Measurements from ENCODE around the gene NUDC. TPM values are rescaled to one million over a fixed set of nuclear protein-coding genes. Genes with fewer than 3 reads are reported as not detected.

Gene NUDC
- total and polyA plus RNA-seq, 2 of the 13 experiments (the other 11 are each of a cell fraction or from before 2014, with no cell fraction given), result 34.7 to 104 TPM

DNA sequence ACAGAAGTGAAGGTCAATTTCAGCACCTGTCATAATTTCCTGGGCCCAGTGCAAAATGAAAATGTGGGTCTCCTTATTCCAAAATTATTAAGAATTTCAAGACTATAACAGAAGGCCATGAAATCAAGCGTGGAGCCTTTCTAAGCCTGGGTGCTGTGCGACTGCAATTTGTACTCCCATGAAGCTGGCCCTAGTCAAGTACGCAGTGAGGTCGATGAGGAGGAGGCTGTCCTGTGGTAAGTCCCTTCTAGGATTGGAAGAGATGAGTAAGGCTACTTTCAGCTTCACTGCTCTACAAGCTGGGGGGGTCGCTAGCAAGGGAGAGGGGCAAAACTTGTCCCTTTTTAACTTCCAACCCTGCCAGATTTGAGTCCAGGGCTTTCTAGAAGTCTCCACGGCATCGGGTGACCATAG, 410 bp upstream of the NUDC start:
- no TSS peak for BruUV-seq (replicated peaks)
- Histone ChIP-seq H3K9me3 (ENCODE audit: low read length) (no peaks in the 10 kb centered on the region), H3K4me3 (replicated peaks in 1 of 3; ENCODE audit: insufficient read depth in 1 of 3, low read depth in 2 of 3, low read length in 3 of 3) (peak overlapping the region; percentile 8 to 82 (median 59); a peak in 5 of 6 replicates), H3K27me3 (ENCODE audit: control insufficient read depth in 1 of 2, insufficient read depth in 2 of 2, low read length in 2 of 2) (no peaks in the 10 kb centered on the region; a peak in 1 of 5 replicates), H3K9ac (ENCODE audit: insufficient read depth, low read depth, low read length) (peak overlapping the region; percentile 94), H3K79me2 (ENCODE audit: insufficient read depth, low read length) (peaks cover 33% of the 10 kb centered on the region), H4K20me1 (ENCODE audit: insufficient read depth, low read length) (peaks cover 4% of the 10 kb centered on the region; the same call in 1 of the 2 replicates), H2AFZ (ENCODE audit: low read length) (no peak overlapping the region), H3K36me3 (replicated peaks in 1 of 2; ENCODE audit: control insufficient read depth in 1 of 2, insufficient read depth in 2 of 2, low read length in 2 of 2) (peaks cover 7 to 12% of the 10 kb centered on the region in 2 experiments), H3K27ac (ENCODE audit: extremely low read length, insufficient read depth, low read length) (peak overlapping the region; percentile 77), H3K4me1 (ENCODE audit: insufficient read depth, low read length) (peaks cover 53% of the 10 kb centered on the region), H3K4me2 (ENCODE audit: low read depth, low read length) (peak overlapping the region; percentile 83)
- CTCF ChIA-PET (ENCODE audit: low intra/inter-chr PET ratio, low total read pairs), result no interaction called here
- DNase-seq (ENCODE audit: low spot score) (no peak), ATAC-seq (peak; percentile 59), FAIRE-seq (peak; percentile 4)
- in situ Hi-C loops (cut with HindIII; ENCODE audit: extremely low pct_ligation_motif_present, low pct_unique_long_range_greater_than_20kb), result no loop called here
- POLR2A ChIA-PET, result interaction anchor here (0.9 to 2.4 kb wide), 7 partner anchors 8 to 72 kb away, joined by 3 to 24 read pairs (median 6); partner anchors contain the start of genes GPATCH3, GPN2, NR0B2 and TRNP1
- intact Hi-C loops (cut with micrococcal nuclease; ENCODE audit: unreplicated experiment), result no loop called here
- 17% methylated on average over 7 of the region's 7 CpGs for WGBS (ENCODE audit: low lambda C conversion rate)
- TF ChIP-seq ZBTB8A (CRISPR knock-in tag; IDR thresholded peaks at IDR 0.05; ENCODE audit: borderline replicate concordance, low read depth), result no peak
- 0 out of 2 replicates have a peak, but pooled peaks have one; percentile 13 for TF ChIP-seq EEA1 (CRISPR knock-in tag; IDR thresholded peaks at IDR 0.05; ENCODE audit: borderline replicate concordance)
- TF ChIP-seq, protein P1, sequence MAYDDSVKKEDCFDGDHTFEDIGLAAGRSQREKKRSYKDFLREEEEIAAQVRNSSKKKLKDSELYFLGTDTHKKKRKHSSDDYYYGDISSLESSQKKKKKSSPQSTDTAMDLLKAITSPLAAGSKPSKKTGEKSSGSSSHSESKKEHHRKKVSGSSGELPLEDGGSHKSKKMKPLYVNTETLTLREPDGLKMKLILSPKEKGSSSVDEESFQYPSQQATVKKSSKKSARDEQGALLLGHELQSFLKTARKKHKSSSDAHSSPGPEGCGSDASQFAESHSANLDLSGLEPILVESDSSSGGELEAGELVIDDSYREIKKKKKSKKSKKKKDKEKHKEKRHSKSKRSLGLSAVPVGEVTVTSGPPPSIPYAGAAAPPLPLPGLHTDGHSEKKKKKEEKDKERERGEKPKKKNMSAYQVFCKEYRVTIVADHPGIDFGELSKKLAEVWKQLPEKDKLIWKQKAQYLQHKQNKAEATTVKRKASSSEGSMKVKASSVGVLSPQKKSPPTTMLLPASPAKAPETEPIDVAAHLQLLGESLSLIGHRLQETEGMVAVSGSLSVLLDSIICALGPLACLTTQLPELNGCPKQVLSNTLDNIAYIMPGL (CRISPR knock-in tag; IDR thresholded peaks at IDR 0.05; ENCODE audit: borderline replicate concordance in 1 of 2, low read depth in 1 of 2), result no peak
- no peak for TF ChIP-seq GLI4 (CRISPR knock-in tag; IDR thresholded peaks at IDR 0.05; ENCODE audit: borderline replicate concordance)
- TF ChIP-seq MEIS1 (CRISPR knock-in tag; IDR thresholded peaks at IDR 0.05; ENCODE audit: borderline replicate concordance), result peak; percentile 19; the same call in 1 of the 2 replicates
- peak; percentile 76; the same call in 1 of the 2 replicates for TF ChIP-seq CCDC6 (CRISPR knock-in tag; IDR thresholded peaks at IDR 0.05)
- TF ChIP-seq SETDB1 (CRISPR knock-in tag; IDR thresholded peaks at IDR 0.05; ENCODE audit: borderline replicate concordance), result no peak
- no peak for TF ChIP-seq CAMTA2 (CRISPR knock-in tag; IDR thresholded peaks at IDR 0.05; ENCODE audit: borderline replicate concordance)
- TF ChIP-seq ZNF766 (CRISPR knock-in tag; IDR thresholded peaks at IDR 0.05; ENCODE audit: borderline replicate concordance), result no peak
- TF ChIP-seq TAF15 (IDR thresholded peaks at IDR 0.05; ENCODE audit: low read depth, low read length, poor library complexity, severe bottlenecking), result no peak
- peak; percentile 72; the same call in 1 of the 2 replicates for TF ChIP-seq ARID2 (CRISPR knock-in tag; IDR thresholded peaks at IDR 0.05; ENCODE audit: borderline replicate concordance)
- TF ChIP-seq, protein P2, sequence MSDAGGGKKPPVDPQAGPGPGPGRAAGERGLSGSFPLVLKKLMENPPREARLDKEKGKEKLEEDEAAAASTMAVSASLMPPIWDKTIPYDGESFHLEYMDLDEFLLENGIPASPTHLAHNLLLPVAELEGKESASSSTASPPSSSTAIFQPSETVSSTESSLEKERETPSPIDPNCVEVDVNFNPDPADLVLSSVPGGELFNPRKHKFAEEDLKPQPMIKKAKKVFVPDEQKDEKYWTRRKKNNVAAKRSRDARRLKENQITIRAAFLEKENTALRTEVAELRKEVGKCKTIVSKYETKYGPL (CRISPR knock-in tag; IDR thresholded peaks at IDR 0.05), result no peak
- TF ChIP-seq, protein P3, sequence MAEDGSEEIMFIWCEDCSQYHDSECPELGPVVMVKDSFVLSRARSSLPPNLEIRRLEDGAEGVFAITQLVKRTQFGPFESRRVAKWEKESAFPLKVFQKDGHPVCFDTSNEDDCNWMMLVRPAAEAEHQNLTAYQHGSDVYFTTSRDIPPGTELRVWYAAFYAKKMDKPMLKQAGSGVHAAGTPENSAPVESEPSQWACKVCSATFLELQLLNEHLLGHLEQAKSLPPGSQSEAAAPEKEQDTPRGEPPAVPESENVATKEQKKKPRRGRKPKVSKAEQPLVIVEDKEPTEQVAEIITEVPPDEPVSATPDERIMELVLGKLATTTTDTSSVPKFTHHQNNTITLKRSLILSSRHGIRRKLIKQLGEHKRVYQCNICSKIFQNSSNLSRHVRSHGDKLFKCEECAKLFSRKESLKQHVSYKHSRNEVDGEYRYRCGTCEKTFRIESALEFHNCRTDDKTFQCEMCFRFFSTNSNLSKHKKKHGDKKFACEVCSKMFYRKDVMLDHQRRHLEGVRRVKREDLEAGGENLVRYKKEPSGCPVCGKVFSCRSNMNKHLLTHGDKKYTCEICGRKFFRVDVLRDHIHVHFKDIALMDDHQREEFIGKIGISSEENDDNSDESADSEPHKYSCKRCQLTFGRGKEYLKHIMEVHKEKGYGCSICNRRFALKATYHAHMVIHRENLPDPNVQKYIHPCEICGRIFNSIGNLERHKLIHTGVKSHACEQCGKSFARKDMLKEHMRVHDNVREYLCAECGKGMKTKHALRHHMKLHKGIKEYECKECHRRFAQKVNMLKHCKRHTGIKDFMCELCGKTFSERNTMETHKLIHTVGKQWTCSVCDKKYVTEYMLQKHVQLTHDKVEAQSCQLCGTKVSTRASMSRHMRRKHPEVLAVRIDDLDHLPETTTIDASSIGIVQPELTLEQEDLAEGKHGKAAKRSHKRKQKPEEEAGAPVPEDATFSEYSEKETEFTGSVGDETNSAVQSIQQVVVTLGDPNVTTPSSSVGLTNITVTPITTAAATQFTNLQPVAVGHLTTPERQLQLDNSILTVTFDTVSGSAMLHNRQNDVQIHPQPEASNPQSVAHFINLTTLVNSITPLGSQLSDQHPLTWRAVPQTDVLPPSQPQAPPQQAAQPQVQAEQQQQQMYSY (CRISPR knock-in tag; IDR thresholded peaks at IDR 0.05), result no peak
- no peak for TF ChIP-seq CREB1 (IDR thresholded peaks at IDR 0.05)
- no peak for TF ChIP-seq CREB1 (CRISPR knock-in tag; IDR thresholded peaks at IDR 0.05)
- TF ChIP-seq FOXM1 (CRISPR knock-in tag; IDR thresholded peaks at IDR 0.05), result no peak
- peak; percentile 75; the same call in 1 of the 2 replicates for TF ChIP-seq RFX3 (CRISPR knock-in tag; IDR thresholded peaks at IDR 0.05)

All from HepG2 (cell line).